Upper lobe of left lung (tissue), 4 donors: ENCODE measurements around the gene RXRB.

ENCODE experiments used
- EP300 ChIP-seq, 4 donors: sonication (generic); formaldehyde crosslinking; IDR thresholded peaks; one replicate each; pipeline ENCODE4 v1.5.1; 2017; ENCODE audit warnings: antibody characterized with exemption in 4 of 4, control low read depth in 2 of 4
- POLR2A ChIP-seq, 4 donors: fragments of 450-650 bp; IDR thresholded peaks; one replicate each; pipeline ENCODE4 v1.5.1; 2016 to 2017; ENCODE audit warnings: antibody characterized with exemption in 4 of 4, mild to moderate bottlenecking in 2 of 4

GRCh38 chr6:33161354-33162331 lies 38.8 kb downstream of the RXRB start:
- TF ChIP-seq EP300 (IDR thresholded peaks at IDR 0.05) (no peak), POLR2A (IDR thresholded peaks at IDR 0.05) (no peak)
